ENCODE measurements around the gene IL1RAP.
"Not testable (repeated sequence)": the region's sequence is repeated elsewhere in the genome, so short reads cannot be mapped to it uniquely, and the experiment has no call there.

The IL1RAP gene

DNA sequence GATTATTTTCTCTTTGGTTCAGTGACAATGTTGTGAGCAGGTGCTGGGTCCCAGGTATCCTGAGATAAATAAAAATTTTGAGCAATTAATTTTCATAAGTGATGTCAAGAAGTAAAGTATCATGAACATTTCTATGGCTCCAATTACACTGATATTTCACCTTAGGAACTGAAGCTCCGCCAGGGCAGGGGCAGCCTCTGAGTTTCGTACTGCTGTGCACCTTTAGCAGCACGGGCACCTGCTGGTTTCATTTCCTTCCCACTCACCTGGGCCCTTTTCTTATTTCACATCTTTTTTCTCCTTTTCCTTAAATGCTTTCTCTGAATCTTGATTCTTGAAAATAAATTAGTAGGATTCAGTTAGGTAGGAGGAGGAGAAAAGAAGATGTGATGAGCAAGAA lies 1.2 kb upstream of the IL1RAP start:
- no peak for DNase-seq (ENCODE audit: low read depth, low spot score)
- Histone ChIP-seq H3K27me3 (ENCODE audit: control insufficient read depth, insufficient read depth, low read length) (peaks cover 11% of the 10 kb centered on the region), H3K4me1 (ENCODE audit: control insufficient read depth, insufficient read depth, low read length) (0 out of 2 replicates have a peak, but pooled peaks cover 1% of the 10 kb centered on the region), H3K36me3 (ENCODE audit: control insufficient read depth, insufficient read depth, low read length) (no peaks in the 10 kb centered on the region), H3K9me3 (ENCODE audit: control insufficient read depth, insufficient read depth, low read length) (no peaks in the 10 kb centered on the region), H3K27ac (ENCODE audit: low read length) (no peak overlapping the region), H3K4me3 (ENCODE audit: low read length) (no peak overlapping the region)
- no CpG with 5 or more reads among the region's 3 CpGs for WGBS (ENCODE audit: insufficient coverage, insufficient read length)

DNA sequence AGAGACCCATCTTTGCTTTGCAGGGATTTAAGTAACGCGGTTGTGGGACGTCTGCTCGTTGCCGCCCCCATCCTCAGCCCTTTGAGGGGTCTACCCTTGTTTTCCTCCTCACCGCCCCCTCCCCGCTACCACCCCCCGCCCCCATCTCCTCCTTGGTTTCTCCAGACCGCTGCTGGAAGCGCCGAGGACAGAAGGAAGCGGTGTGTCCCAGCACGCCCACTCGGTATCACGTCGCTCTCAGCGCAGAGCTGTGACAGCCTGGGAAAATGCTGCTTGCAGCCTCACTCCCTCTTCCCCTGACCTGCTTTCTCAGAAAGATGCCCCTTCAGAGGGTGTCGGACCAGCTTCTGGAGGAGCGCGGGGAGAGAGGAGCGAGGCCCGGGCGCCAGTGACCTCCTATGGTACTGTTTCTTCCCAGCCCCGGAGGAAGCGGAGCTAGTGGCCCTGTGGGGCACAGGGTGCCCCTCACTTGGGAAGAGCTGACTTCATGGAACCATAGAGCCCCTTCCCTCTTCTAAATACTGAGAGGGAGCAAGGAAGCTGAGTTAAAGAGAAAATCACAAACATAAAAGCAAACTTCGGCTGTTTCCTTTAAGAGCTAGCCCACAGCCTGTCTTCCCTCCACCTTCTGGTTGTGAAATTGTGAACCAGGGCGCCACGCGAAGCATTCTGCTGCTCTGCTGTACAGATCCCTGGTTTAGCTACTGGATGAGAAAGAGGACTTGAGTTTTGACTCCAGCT lies 698 bp downstream of the IL1RAP start:
- H3K27ac ChIP-seq (ENCODE audit: low read length), result no peak overlapping the region
- no CpG with 5 or more reads among the region's 29 CpGs for WGBS (ENCODE audit: insufficient coverage, insufficient read length)

DNA sequence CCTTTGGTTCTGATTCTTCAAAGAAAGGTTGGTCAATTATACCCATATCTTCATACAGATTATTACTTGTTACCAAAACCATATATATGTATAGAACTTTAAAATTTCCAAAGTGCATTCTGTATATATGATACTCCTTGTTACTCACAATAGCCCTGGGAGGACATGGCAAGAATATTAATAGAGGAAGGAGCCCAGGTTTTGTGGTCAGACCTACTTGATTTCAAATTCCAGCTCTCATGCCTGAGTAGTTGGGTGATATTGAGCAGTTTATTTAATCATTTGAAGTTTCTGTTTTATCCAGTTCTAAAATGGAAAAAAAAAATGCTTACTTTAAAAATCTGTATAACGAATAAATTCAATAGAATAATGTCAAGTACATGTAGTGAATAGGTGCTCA lies 2.5 kb downstream of the IL1RAP start:
- no peaks in the 10 kb centered on the region for H3K36me3 ChIP-seq (ENCODE audit: control insufficient read depth, insufficient read depth, low read length)
- H3K27me3 ChIP-seq (ENCODE audit: control insufficient read depth, insufficient read depth, low read length), result peaks cover 11% of the 10 kb centered on the region
- no peak overlapping the region for H3K27ac ChIP-seq (ENCODE audit: low read length)
- H3K9me3 ChIP-seq (ENCODE audit: control insufficient read depth, insufficient read depth, low read length), result no peaks in the 10 kb centered on the region
- no peak overlapping the region for H3K4me3 ChIP-seq (ENCODE audit: low read length)
- WGBS (ENCODE audit: insufficient coverage, insufficient read length), result no CpG with 5 or more reads among the region's 1 CpG
- no peak for DNase-seq (ENCODE audit: low read depth, low spot score)
- 0 out of 2 replicates have a peak, but pooled peaks cover 1% of the 10 kb centered on the region for H3K4me1 ChIP-seq (ENCODE audit: control insufficient read depth, insufficient read depth, low read length)

More for the DNA sequence above, 698 bp downstream of the IL1RAP start:
- no peak for DNase-seq (ENCODE audit: low read depth, low spot score)
- H3K4me1 ChIP-seq (ENCODE audit: control insufficient read depth, insufficient read depth, low read length), result 0 out of 2 replicates have a peak, but pooled peaks cover 1% of the 10 kb centered on the region
- peaks cover 11% of the 10 kb centered on the region for H3K27me3 ChIP-seq (ENCODE audit: control insufficient read depth, insufficient read depth, low read length)
- H3K4me3 ChIP-seq (ENCODE audit: low read length), result peak overlapping the region; percentile 82; the same call in 1 of the 2 replicates
- H3K36me3 ChIP-seq (ENCODE audit: control insufficient read depth, insufficient read depth, low read length), result no peaks in the 10 kb centered on the region
- no peaks in the 10 kb centered on the region for H3K9me3 ChIP-seq (ENCODE audit: control insufficient read depth, insufficient read depth, low read length)

DNA sequence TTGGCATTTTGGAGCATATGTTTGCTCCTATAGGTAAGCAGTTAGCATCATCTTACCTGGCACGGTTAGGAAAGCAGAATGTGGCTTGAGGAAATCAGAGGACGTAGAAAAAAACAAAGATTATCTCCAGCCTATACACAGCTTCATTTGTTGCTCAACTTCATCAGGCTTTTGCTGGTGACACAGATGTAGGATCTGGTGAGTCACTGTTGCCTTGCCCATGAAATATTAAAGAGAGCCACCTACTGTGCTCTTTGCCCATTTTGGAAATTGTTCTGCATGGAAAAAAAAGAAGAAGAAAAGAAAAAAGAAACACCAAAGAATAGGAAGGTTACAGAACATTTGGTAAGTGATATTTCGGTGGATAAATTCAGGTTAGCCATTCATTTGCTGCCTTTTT lies 3.8 kb downstream of the IL1RAP start:
- Histone ChIP-seq H3K36me3 (ENCODE audit: control insufficient read depth, insufficient read depth, low read length) (no peaks in the 10 kb centered on the region), H3K4me3 (ENCODE audit: low read length) (no peak overlapping the region), H3K27ac (ENCODE audit: low read length) (no peak overlapping the region), H3K9me3 (ENCODE audit: control insufficient read depth, insufficient read depth, low read length) (no peaks in the 10 kb centered on the region), H3K27me3 (ENCODE audit: control insufficient read depth, insufficient read depth, low read length) (peaks cover 10% of the 10 kb centered on the region), H3K4me1 (ENCODE audit: control insufficient read depth, insufficient read depth, low read length) (0 out of 2 replicates have a peak, but pooled peaks cover 1% of the 10 kb centered on the region)
- no peak for DNase-seq (ENCODE audit: low read depth, low spot score)
- no CpG with 5 or more reads among the region's 3 CpGs for WGBS (ENCODE audit: insufficient coverage, insufficient read length)

DNA sequence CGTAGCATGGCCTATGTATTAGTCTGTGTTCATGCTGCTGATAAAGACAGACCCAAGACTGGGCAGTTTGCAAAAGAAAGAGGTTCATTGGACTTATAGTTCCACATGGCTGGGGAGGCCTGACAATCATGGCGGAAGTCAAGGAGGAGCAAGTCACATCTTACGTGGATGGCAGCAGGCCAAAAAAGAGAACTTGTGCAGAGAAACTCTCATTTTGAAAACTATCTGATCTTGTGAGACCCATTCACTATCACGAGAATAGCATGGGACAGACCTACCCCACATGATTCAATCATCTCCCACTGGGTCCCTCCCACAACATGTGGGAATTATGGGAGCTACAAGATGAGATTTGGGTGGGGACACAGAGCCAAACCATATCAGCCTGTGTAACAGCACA lies 4.6 kb downstream of the IL1RAP start:
- WGBS (ENCODE audit: insufficient coverage, insufficient read length), result no CpG with 5 or more reads among the region's 4 CpGs
- not testable (repeated sequence) for DNase-seq (ENCODE audit: low read depth, low spot score); H3K4me1 ChIP-seq (ENCODE audit: control insufficient read depth, insufficient read depth, low read length); H3K4me3 ChIP-seq (ENCODE audit: low read length); H3K36me3 ChIP-seq (ENCODE audit: control insufficient read depth, insufficient read depth, low read length); H3K27me3 ChIP-seq (ENCODE audit: control insufficient read depth, insufficient read depth, low read length); H3K27ac ChIP-seq (ENCODE audit: low read length); H3K9me3 ChIP-seq (ENCODE audit: control insufficient read depth, insufficient read depth, low read length)

DNA sequence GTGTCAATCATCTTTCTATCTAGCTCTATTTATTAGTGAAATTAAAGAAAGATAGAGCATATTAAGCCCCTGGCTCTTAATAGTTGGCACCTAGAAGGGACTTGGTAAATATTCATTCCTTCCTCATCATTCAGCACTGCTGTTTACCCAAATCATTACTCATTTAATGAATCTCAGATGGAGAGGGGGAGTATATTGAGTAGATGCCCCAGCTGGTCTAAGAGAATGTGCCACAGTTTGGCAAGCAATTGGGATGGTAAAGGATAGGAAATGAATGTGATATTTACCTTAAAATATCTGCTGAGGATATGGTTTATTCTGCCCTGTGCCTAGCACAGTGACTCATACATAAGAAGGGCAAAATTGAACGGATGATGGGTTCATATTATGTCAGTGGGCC lies 6.0 kb downstream of the IL1RAP start:
- Histone ChIP-seq H3K9me3 (ENCODE audit: control insufficient read depth, insufficient read depth, low read length) (no peaks in the 10 kb centered on the region), H3K27ac (ENCODE audit: low read length) (no peak overlapping the region), H3K36me3 (ENCODE audit: control insufficient read depth, insufficient read depth, low read length) (no peaks in the 10 kb centered on the region), H3K27me3 (ENCODE audit: control insufficient read depth, insufficient read depth, low read length) (peaks cover 3% of the 10 kb centered on the region), H3K4me1 (ENCODE audit: control insufficient read depth, insufficient read depth, low read length) (no peaks in the 10 kb centered on the region), H3K4me3 (ENCODE audit: low read length) (no peak overlapping the region)
- DNase-seq (ENCODE audit: low read depth, low spot score), result no peak
- no CpG with 5 or more reads among the region's 1 CpG for whole genome bisulfite sequencing (ENCODE audit: insufficient coverage, insufficient read length)

DNA sequence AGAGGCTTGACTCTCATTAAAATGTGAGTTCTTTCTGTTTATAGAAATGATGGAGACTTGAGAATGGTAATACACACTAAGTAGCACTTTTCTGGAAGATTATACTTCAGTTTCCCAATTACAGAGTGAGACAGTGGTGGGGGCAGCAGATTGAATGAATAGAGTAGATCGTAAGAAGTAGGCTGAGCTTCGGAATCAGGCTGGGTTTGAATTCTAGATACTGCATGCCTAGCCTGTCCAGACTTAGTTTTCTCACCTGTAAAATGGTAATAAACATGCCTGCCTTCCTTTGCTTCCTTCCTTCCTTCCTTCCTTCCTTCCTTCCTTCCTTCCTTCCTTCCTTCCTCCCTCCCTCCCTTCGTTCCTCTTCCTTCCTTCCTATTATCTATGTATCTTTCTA lies 8.1 kb downstream of the IL1RAP start:
- H3K36me3 ChIP-seq (ENCODE audit: control insufficient read depth, insufficient read depth, low read length), result no peaks in the 10 kb centered on the region
- no peaks in the 10 kb centered on the region for H3K27me3 ChIP-seq (ENCODE audit: control insufficient read depth, insufficient read depth, low read length)
- no peaks in the 10 kb centered on the region for H3K4me1 ChIP-seq (ENCODE audit: control insufficient read depth, insufficient read depth, low read length)
- 100% methylated on average over 1 of the region's 3 CpGs for WGBS (ENCODE audit: insufficient coverage, insufficient read length)
- H3K27ac ChIP-seq (ENCODE audit: low read length), result no peak overlapping the region
- H3K4me3 ChIP-seq (ENCODE audit: low read length), result no peak overlapping the region
- no peak for DNase-seq (ENCODE audit: low read depth, low spot score)
- no peaks in the 10 kb centered on the region for H3K9me3 ChIP-seq (ENCODE audit: control insufficient read depth, insufficient read depth, low read length)

DNA sequence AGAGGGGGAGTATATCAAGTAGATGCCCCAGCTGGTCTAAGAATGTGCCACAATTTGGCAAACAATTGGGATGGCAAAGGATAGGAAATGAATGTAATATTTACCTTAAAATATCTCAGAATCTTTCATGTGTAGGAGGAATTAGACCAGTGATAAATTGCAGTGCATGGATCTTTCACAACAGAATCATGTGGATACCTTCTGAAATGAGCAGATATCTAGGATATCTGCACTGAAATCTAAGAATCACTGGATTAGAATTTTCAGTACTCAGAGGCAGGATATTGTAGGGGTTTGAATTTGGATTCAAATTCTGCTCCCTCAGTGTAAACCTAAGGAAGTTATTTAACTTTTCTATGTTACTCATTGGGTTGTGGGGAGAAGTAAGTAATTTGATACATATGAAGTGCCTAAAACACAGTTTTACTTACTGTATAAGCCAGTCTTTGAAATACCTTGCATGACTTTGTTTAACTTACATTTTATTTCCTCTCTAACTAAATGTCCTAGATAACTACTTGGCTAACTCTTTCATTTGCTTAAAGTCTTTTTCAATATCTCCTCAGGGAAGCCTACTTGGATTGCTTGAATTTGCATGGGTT lies 8.8 kb downstream of the IL1RAP start:
- Histone ChIP-seq H3K27ac (ENCODE audit: low read length) (no peak overlapping the region), H3K9me3 (ENCODE audit: control insufficient read depth, insufficient read depth, low read length) (no peaks in the 10 kb centered on the region), H3K36me3 (ENCODE audit: control insufficient read depth, insufficient read depth, low read length) (no peaks in the 10 kb centered on the region), H3K4me1 (ENCODE audit: control insufficient read depth, insufficient read depth, low read length) (no peaks in the 10 kb centered on the region), H3K4me3 (ENCODE audit: low read length) (no peak overlapping the region), H3K27me3 (ENCODE audit: control insufficient read depth, insufficient read depth, low read length) (no peaks in the 10 kb centered on the region)
- DNase-seq (ENCODE audit: low read depth, low spot score), result no peak

DNA sequence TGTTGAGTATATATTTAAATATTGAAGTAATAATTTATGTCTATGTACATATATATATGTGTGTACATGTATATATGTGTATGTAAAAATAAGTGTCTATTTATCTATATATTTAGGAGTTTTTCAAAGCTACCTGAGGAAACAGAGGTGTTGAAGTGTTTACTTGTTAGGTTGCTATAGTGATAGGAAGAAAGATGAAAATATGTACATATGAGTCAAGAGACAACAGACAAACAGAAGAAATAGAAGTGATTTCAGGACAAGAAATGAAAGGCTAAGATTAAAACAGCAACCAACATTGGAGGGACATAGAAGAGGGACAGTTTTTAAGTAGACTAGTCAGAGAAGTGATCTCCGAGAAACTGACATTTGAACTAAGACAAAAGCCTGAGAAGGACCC lies 11.1 kb downstream of the IL1RAP start:
- Histone ChIP-seq H3K4me1 (ENCODE audit: control insufficient read depth, insufficient read depth, low read length) (no peaks in the 10 kb centered on the region), H3K36me3 (ENCODE audit: control insufficient read depth, insufficient read depth, low read length) (no peaks in the 10 kb centered on the region), H3K27ac (ENCODE audit: low read length) (no peak overlapping the region), H3K27me3 (ENCODE audit: control insufficient read depth, insufficient read depth, low read length) (no peaks in the 10 kb centered on the region), H3K9me3 (ENCODE audit: control insufficient read depth, insufficient read depth, low read length) (no peaks in the 10 kb centered on the region), H3K4me3 (ENCODE audit: low read length) (no peak overlapping the region)
- no peak for DNase-seq (ENCODE audit: low read depth, low spot score)
- WGBS (ENCODE audit: insufficient coverage, insufficient read length), result no CpG with 5 or more reads among the region's 1 CpG

DNA sequence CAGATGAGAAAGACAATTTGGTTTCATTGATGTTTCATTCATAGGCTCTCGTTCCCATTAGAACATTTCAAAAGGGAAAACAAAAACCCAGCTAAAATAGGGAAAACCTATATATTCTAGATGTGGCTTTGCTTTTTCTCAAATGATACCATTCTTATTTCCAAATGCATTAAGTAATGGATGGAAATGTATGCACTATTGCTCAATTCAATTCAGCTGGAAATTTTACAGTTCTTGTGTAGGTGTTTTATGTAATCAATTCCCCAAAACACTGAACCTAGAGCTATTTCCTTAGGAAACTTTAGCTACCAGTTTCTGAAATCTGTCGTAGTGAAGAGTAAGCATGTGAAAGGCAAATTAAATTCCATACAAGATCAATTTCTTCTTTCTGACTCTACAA lies 11.7 kb downstream of the IL1RAP start:
- DNase-seq (ENCODE audit: low read depth, low spot score), result no peak
- WGBS (ENCODE audit: insufficient coverage, insufficient read length), result no CpG with 5 or more reads among the region's 2 CpGs
- Histone ChIP-seq H3K27ac (ENCODE audit: low read length) (no peak overlapping the region), H3K27me3 (ENCODE audit: control insufficient read depth, insufficient read depth, low read length) (no peaks in the 10 kb centered on the region), H3K4me3 (ENCODE audit: low read length) (no peak overlapping the region), H3K9me3 (ENCODE audit: control insufficient read depth, insufficient read depth, low read length) (no peaks in the 10 kb centered on the region), H3K4me1 (ENCODE audit: control insufficient read depth, insufficient read depth, low read length) (no peaks in the 10 kb centered on the region), H3K36me3 (ENCODE audit: control insufficient read depth, insufficient read depth, low read length) (no peaks in the 10 kb centered on the region)
